Right renal pelvis (tissue), 4 donors: ENCODE measurements around the gene GPR137. TPM values are rescaled to one million over a fixed set of nuclear protein-coding genes. Genes with fewer than 3 reads are reported as not detected.

Source experiments
- DNase-seq, 4 donors: peaks; one replicate each; pipeline ENCODE4 v3.0.0-alpha.2; 2013; ENCODE audit warnings: low read depth in 4 of 4, low spot score in 3 of 4, missing footprints in 1 of 4
- polyA plus RNA-seq, 4 donors: library from polyadenylated mRNA; unstranded; fragments of 120-200 nt; gene quantifications; one replicate each; pipeline ENCODE4 v1.2.1, GENCODE V29; 2013; ENCODE audit not compliant: insufficient read length in 4 of 4

The GPR137 gene
- polyA plus RNA-seq, 4 donors, result 30.3 to 46.9 (median 35.1) TPM

DNA sequence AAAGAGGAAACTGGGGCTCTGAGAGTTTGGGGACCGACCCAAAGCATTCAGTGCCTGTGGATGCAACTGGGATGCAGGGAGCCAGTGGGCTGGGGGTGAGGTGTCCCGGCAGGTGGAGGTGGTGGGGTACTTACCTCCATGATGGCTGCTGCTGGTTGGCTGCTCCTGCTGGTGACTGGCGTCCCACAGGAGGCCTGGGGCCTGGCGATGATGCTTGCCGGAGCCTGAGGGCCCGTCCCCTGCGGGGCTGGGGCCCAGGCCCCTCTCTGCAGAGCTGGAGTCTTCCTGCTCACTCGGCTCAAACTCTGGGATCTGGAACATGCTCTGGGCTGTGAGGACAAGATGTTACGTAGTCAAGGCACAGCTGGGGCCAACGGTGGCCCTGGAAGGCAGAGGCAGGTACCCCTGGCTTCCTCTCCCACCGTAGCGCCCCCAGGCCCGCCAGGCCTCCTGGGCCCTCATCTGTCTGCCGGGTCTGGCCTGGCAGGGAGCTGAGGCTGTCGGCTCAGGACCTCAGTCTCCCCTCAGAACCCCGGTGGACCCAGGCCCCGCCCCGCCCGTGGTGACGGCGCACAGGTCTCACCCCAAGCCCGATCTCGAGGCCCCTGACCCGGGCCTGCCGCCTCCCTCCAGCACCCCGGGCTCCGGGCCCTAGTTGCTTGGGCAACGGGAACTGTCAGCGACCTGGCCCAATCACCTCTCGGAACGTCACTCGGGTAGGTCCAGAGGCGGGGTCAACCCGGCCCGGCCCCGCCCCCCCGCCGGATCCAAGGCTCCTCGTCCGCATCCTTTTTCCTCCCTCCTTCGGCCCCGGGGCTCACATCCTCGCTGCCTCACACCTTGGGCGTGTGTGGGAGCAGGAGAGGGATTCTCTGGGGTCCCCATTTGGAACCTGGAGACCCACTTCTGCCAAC, 1.3 kb upstream of the GPR137 start, which contains the start of gene BAD:
BAD (minus strand) TSS at position 618 of the 914 bp plus-strand sequence; CDS start at position 321, 297 bp downstream.
- peak in 3 of 4 donors; percentile 86 to 87 (median 87) for DNase-seq

DNA sequence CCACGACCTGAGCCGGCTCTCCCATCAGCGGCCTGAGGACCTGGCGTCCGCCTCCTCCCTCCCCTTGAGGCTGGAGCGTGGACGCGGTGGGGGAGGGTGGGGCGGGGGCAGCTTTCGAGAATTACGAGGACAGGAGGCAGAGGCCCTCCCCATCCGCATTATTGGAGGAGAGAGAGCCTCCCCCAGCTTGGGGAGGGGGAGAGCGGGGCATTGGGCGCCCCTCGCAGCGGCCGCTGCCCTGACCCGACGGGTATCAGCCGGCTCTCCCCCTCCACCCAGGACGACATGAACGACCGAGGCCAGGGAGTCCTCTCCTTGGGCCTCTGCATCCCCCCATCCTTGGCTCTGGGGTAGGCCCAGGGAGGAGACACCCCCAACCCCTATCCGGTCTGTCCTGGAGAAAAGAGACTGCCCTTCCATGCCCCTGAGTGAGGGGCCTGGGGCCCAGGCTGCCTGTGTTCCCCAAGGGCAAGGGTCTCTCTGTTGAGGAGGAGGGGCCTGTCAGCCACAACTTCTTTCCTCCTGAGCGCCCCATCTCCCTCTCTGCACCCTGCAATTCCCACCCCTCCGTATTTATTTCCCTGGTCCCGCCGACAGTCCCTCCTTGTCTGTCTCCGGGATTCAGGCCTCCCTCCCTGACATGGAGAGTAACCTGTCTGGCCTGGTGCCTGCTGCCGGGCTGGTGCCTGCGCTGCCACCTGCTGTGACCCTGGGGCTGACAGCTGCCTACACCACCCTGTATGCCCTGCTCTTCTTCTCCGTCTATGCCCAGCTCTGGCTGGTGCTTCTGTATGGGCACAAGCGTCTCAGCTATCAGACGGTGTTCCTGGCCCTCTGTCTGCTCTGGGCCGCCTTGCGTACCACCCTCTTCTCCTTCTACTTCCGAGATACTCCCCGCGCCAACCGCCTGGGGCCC, 495 bp downstream of the GPR137 start:
- DNase-seq, result no peak

DNA sequence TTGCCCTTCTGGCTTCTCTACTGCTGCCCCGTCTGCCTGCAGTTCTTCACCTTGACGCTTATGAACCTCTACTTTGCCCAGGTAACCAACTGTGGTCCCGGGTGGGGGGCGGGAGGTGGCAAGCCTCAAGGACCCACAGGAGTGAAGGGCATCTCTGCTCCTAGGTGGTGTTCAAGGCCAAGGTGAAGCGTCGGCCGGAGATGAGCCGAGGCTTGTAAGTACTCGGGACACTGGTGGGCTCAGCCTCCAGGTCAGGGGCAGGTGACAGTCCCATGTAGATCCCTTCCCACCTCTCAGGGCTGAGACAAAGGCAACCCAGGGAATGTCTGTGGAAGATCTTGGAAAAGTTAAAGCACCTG, 1.1 kb downstream of the GPR137 start:
- DNase-seq, result no peak

DNA sequence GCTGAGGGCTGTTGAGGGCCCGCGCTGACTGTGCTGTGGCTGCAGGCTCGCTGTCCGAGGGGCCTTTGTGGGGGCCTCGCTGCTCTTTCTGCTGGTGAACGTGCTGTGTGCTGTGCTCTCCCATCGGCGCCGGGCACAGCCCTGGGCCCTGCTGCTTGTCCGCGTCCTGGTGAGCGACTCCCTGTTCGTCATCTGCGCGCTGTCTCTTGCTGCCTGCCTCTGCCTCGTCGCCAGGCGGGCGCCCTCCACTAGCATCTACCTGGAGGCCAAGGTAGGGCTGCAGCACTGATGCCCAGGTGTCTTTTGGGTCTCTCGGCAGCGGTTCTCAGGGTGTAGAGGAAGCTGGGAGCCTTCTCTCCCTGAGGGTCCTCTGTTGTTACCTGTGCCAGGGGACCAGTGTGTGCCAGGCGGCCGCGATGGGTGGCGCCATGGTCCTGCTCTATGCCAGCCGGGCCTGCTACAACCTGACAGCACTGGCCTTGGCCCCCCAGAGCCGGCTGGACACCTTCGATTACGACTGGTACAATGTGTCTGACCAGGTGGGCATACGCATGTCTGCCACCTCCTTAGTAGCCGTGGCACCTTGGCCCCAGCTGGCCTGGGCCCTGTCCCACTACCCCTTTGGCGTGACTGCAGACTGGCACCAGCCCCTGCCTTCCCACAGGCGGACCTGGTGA, 2.2 kb downstream of the GPR137 start:
- no peak for DNase-seq

DNA sequence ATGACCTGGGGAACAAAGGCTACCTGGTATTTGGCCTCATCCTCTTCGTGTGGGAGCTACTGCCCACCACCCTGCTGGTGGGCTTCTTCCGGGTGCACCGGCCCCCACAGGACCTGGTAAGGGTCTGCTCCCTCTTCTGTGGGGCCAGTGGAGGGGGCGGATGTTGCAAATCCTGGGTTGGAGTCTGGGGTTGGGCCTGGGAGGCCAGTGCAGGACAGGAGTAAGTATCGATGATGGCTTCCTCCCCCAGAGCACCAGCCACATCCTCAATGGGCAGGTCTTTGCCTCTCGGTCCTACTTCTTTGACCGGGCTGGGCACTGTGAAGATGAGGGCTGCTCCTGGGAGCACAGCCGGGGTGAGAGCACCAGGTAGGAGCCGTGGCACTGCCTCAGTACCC, 2.7 kb downstream of the GPR137 start:
- DNase-seq, result no peak

DNA sequence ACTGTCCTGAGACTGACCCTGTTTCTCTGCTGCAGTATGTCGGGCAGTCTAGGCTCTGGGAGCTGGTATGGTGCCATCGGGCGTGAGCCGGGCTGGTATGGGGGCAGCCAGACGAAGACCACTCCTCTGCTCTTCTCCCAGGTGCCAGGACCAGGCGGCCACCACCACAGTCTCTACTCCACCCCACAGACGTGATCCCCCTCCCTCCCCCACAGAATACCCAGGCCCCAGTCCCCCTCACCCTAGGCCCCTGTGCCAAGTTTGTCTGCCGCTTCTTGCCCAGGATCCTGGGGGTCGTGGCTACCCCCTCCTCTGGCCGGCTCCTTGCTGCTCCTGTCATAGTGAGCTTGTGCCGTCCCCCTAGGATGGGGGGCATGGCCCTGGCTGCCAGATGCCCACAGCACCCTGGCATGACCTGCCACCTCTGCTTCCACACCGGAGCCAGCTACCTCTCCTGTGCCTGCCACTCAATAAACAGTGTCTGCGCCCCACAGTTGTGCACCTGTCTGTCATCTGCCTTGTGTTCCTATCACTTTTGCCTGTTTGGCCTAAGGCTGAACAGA, 3.4 kb downstream of the GPR137 start:
- DNase-seq, result no peak

DNA sequence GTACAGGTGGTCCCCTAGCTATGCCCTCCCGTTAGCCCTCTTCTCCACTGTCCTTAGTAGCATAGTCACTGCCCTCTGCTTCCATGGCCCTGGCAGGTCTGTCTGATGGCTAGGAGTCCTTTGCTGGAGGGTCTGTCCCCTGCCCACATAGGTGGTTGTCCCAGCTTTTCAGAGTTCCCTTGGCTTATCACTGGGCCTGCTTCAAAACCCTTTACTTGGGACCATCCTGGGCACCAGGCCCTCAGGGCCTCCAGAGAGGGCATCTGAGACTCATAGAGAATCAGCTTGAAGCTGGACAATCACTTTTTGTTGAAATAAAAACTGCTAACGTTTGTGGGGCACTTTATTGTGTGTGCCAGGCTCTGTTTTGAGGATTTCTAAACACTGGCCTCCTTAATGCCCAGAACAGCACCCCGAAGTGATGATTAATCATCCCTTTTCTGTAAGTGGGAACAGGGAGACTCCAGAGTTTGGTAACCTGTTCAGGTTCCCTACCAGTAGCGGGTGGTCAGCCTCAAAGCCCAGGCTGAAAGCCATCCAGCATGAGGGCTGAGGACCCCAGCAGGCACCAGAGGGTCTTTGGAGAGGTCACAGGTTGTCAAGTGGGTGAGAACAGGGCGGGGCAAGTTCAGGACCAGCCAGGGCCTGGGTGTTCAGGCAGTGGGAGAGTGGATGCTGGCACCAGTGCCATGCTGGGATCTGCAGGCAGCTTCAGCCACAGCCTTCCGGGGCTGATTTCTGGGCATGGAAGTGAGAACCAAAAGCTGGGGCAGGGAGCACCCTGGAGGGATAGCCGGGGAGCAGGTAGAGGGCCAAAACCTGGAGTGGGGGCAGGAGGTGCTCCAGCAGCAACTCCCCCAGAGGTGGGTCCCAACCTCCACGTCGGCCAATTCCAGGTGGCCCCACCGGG, 5.0 kb downstream of the GPR137 start:
- DNase-seq, result no peak

DNA sequence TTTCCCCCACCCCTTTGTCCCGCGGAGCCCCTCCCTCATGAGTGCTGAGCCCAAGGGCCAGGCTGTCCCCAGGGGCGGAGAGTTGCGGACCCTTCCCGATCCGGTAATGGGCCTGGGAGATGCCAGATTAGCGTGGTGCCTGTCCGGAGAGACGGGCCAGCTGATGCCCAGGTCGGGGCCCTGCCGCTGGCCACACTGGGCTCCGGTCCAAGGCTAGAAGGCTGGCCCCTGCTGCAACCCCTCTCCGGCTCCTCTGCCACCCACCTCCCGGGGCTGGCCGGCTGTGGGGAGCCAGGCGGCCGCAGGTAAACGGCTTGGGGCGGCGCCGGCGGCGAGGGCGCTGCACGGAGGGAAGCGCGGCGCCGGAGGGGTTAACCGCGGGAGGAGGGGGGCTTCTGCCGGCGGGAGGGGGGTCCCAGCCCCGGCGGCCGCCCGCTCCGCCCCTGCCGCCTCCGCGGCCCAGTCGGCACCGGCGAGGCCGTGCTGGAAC, 5.7 kb downstream of the GPR137 start, which contains the start of gene KCNK4:
KCNK4 (plus strand) TSS at position 41 of the 490 bp plus-strand sequence. CDS start 1,717 bp downstream, outside the sequence.
- DNase-seq, result no peak

DNA sequence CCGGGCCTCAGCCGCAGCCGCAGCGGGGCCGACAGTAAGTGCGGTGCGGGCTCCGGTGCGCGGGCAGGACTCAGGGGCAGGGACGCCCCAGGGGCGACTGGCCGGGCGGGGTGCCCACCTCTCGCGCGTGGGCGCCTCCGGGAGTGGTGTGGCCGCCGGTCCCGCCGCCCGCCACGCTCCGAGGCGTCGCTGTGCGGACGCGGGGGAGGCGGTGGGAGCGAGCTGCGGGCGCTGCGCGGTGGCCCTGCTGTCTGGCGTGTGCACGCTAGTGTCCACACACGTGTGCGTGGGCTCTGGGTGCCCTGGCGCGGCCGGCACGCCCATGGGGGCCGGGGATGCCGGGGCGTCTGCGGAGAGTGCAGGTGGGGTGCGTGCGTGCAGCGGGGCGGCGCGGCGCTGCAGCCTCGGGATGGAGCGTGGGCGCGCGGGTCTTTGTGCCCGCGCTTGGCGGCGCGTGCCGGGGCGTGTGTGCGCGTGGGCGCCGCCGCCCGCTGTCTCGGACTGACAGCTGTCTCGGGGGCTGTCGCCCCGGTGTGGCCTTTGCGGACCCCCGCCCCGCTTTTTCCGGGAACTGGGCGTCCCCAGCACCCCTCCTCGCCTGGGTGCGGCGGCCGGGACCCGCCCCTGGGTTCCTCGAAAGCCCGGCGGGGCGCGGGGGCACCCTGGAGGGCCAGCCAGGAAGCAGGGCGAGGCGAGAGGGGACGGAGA, 6.3 kb downstream of the GPR137 start:
- DNase-seq, result no peak

DNA sequence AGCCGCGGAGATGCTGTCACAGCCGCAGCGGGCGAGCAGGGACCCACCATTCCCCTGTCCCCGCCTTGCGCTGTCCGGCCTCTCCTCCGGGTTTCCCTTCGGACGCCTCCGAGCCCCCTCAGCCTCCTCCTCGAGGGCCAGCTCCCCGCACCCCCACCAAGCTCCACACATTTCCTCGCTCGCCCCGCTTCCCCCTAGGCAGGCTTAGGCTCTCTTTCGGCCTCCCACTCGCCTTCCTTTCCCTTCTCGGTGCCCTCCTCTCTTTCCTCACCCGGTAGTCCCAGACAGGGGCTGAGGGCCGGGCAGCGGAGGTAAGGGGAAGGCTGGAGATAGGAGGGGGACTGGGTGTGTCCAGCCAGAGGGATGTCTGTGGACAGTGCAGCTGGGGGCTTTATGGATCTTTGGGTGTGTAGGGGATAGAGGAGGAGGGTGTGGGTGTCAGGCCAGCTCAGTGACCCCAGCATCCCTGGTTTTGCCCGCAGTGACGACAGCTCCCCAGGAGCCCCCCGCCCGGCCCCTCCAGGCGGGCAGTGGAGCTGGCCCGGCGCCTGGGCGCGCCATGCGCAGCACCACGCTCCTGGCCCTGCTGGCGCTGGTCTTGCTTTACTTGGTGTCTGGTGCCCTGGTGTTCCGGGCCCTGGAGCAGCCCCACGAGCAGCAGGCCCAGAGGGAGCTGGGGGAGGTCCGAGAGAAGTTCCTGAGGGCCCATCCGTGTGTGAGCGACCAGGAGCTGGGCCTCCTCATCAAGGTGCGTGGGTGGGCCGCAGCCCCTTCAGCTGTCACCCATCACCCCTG, 7.0 kb downstream of the GPR137 start:
- no peak for DNase-seq

DNA sequence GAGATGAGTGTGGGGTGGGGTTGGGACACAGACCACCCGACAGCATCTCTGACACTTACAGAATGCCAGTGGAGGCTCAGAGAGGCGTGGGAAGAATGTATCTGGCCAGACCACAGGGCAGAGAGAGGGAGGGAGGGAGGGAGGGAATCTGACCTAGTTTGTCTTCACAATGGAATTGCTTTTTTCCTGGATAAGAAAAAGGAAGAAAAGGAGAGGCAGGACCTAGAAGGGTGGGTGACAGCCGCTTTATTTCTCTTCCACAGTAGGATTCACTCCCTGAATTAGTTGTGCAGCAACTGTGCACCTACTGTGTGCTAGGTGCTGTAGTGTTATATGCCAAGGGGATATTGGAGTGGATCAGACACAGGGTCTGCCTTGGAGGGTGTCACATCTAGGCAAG, 9.1 kb downstream of the GPR137 start:
- no peak for DNase-seq

DNA sequence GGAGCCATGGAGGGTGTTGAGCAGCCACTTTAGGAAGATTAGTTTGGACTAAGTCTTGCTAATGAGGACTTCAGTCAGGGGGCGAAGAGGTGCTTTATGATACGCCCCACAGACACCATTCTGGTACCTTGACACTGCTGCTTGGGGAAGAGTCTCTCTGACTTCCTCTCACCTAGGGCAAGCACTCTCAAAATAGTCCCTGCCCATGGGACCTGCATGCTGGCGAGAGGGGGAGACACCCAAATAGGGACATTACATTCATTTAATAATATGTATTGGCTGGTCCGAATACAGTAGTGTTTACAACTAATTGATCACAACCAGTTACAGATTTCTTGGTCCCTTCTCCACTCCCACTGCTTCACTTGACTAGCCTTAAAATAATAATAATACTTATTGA, 10.1 kb downstream of the GPR137 start:
- DNase-seq, result no peak

DNA sequence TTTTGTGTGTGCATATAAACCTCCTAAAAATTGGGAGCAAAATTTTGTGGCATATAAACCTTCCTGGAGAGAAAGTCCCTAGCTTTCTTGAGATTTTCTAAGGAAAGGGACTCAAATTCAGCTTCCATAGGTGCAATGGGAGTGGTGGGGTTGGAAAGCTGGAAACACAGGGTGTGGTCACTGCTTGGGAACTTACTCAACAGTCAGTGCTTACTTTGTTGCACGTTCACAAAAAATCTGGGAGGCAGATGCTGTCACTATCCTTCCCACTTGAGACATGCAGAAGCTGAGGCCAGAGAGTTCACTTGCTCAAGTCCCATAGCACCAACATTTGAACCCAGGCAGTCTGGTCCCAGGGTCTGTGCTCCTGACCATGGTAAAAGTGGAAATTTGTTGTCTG, 10.6 kb downstream of the GPR137 start:
- DNase-seq, result no peak

DNA sequence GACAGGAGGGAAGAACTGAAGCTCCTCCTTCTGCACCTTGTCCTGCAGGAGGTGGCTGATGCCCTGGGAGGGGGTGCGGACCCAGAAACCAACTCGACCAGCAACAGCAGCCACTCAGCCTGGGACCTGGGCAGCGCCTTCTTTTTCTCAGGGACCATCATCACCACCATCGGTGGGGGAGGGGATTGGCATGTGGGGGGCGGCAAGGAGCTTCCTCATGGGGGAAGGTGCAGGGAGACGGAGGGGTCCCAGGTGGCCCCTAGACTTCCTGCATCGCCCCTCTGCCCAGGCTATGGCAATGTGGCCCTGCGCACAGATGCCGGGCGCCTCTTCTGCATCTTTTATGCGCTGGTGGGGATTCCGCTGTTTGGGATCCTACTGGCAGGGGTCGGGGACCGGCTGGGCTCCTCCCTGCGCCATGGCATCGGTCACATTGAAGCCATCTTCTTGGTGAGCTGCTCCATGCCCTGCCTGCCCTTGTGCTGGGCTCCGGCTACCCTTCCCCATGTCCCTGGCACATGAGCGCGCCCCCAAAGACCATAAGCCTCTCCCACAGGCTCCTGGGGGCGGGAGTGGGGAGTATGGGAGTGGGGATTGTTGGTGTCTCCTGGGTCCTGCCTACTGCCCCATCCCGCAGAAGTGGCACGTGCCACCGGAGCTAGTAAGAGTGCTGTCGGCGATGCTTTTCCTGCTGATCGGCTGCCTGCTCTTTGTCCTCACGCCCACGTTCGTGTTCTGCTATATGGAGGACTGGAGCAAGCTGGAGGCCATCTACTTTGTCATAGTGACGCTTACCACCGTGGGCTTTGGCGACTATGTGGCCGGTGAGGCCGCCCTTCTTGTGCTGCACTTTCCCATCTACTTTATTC, 11.4 kb downstream of the GPR137 start:
- no peak for DNase-seq

DNA sequence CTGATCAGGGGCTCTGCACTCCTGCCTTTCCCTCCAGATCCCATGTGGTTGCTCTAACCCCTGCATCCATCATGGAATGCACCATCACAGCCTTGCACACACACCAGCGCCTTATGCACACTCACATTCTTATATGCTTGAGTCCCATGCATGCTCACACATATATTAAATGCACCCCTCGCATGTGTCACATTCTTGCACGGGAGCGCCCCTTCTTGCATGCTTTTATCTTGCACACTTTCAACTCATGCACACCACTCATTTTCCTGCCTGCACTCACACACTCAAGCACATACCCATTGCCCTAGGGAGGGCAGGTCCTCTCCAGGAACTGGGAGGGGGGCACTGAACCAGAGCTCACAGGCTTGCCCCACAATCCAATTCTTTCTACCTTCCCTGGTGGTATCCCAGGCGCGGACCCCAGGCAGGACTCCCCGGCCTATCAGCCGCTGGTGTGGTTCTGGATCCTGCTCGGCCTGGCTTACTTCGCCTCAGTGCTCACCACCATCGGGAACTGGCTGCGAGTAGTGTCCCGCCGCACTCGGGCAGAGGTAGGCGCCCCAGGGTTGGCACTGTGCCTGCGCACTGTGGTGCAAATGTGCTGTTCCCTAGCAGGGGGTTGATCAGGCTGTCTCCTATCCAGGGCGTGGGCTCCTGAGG, 12.2 kb downstream of the GPR137 start:
- DNase-seq, result no peak
